Measurements from ENCODE around the gene CTBP2. TPM values are rescaled to one million over a fixed set of nuclear protein-coding genes. Genes with fewer than 3 reads are reported as not detected.
A peak's percentile ranks its signal among the peaks of the same experiment; 100 is the strongest.
"Not testable (repeated sequence)": the region's sequence is repeated elsewhere in the genome, so short reads cannot be mapped to it uniquely, and the experiment has no call there.

Gene CTBP2
- total RNA-seq, 1 donor from 2014 or later: 90.6 TPM

GRCh38 chr10:125153703-125154490, 6.5 kb downstream of the CTBP2 start:
- H3K4me3 Mint-ChIP-seq (ENCODE audit: unreplicated experiment): peak overlapping the region; percentile 51
- peaks cover 84% of the 10 kb centered on the region for H3K4me1 Mint-ChIP-seq (ENCODE audit: low read depth)
- no peaks in the 10 kb centered on the region for H3K27me3 Mint-ChIP-seq (ENCODE audit: low read depth)
- peak overlapping the region; percentile 89 for H3K27ac Mint-ChIP-seq (ENCODE audit: unreplicated experiment)
- no peaks in the 10 kb centered on the region for H3K9me3 Mint-ChIP-seq (ENCODE audit: low read depth)
- peaks cover 2% of the 10 kb centered on the region for H3K36me3 Mint-ChIP-seq (ENCODE audit: low read depth)
- DNase-seq (ENCODE audit: low spot score): no peak
- no peak for TF ChIP-seq CTCF (IDR thresholded peaks at IDR 0.05)

DNA sequence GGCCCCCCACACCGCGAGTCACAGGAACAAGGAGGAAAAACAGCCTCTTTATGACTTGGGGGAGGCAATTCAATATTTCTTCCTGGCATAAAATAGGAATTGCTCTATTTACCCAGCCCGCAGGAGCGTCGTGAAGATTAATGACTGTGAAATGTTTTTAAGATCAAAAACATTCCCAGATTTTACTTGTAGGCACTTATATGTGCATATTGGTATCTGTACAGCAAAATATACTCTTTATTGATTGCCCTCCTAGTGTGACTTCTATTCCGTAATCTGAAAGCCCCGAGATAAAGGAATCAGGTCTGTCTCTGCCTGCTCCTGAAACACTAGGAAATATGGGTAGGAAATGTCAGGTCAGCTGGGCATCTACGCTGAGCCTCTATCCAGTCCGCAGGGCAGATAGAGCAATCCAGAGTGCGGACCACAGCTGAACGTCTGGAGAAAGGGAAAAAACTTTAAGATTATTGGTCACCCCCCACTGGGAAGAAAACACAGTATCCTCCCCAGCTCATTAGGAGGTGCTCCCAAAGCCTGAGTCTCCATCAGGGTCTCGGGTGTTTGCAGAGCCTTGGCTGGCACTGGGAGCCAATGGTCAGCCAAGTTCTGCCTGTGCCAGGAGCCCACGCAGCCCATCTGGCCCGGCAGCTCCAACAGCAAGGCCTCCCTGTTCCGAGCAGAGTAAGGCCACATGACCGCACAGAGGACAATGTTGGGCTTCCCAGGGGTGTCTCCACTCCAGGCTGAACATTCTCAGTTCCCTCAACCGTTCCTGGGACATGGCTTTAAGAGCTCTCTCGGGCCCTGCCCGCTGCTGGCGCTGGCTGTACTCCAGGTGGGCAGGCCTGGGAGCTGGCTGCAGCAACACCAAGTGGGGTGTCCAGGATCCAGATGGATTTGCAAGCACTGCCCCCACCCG, 7.7 kb downstream of the CTBP2 start:
- DNase-seq (ENCODE audit: low spot score): no peak
- Mint-ChIP-seq H3K4me3 (ENCODE audit: unreplicated experiment) (peak overlapping the region; percentile 42), H3K36me3 (ENCODE audit: low read depth) (peaks cover 2% of the 10 kb centered on the region), H3K27me3 (ENCODE audit: low read depth) (no peaks in the 10 kb centered on the region), H3K9me3 (ENCODE audit: low read depth) (no peaks in the 10 kb centered on the region), H3K4me1 (ENCODE audit: low read depth) (peaks cover 88% of the 10 kb centered on the region), H3K27ac (ENCODE audit: unreplicated experiment) (peak overlapping the region; percentile 89)
- no peak for TF ChIP-seq CTCF (IDR thresholded peaks at IDR 0.05)

- Mint-ChIP-seq H3K4me1 (ENCODE audit: low read depth) (peaks cover 88% of the 10 kb centered on the region), H3K36me3 (ENCODE audit: low read depth) (peaks cover 2% of the 10 kb centered on the region), H3K4me3 (ENCODE audit: unreplicated experiment) (no peak overlapping the region), H3K9me3 (ENCODE audit: low read depth) (no peaks in the 10 kb centered on the region), H3K27ac (ENCODE audit: unreplicated experiment) (no peak overlapping the region), H3K27me3 (ENCODE audit: low read depth) (no peaks in the 10 kb centered on the region)
- TF ChIP-seq CTCF (IDR thresholded peaks at IDR 0.05): no peak
- no peak for DNase-seq (ENCODE audit: low spot score)
Observed at GRCh38 chr10:125151553-125152449, 8.6 kb downstream of the CTBP2 start.

- no peaks in the 10 kb centered on the region for H3K27me3 Mint-ChIP-seq (ENCODE audit: low read depth)
- DNase-seq (ENCODE audit: low spot score): no peak
- H3K4me1 Mint-ChIP-seq (ENCODE audit: low read depth): peaks cover 86% of the 10 kb centered on the region
- no peak for TF ChIP-seq CTCF (IDR thresholded peaks at IDR 0.05)
- no peak overlapping the region for H3K27ac Mint-ChIP-seq (ENCODE audit: unreplicated experiment)
- H3K4me3 Mint-ChIP-seq (ENCODE audit: unreplicated experiment): no peak overlapping the region
- peaks cover 2% of the 10 kb centered on the region for H3K36me3 Mint-ChIP-seq (ENCODE audit: low read depth)
- H3K9me3 Mint-ChIP-seq (ENCODE audit: low read depth): no peaks in the 10 kb centered on the region
Observed at GRCh38 chr10:125151170-125151552, 9.2 kb downstream of the CTBP2 start.

GRCh38 chr10:125150376-125151083, 9.8 kb downstream of the CTBP2 start:
- H3K9me3 Mint-ChIP-seq (ENCODE audit: low read depth); H3K27me3 Mint-ChIP-seq (ENCODE audit: low read depth); H3K4me3 Mint-ChIP-seq (ENCODE audit: unreplicated experiment); H3K36me3 Mint-ChIP-seq (ENCODE audit: low read depth); DNase-seq (ENCODE audit: low spot score): not testable (repeated sequence)
- H3K27ac Mint-ChIP-seq (ENCODE audit: unreplicated experiment): peak overlapping the region; percentile 59
- peaks cover 85% of the 10 kb centered on the region for H3K4me1 Mint-ChIP-seq (ENCODE audit: low read depth)
